PFSK-1 (cell line): ENCODE data around the gene TNFAIP1.

Experiments used
- FOXP2 ChIP-seq: optimal IDR thresholded peaks from 2 replicates; pipeline ENCODE3; 2011; ENCODE audit warnings: borderline replicate concordance, control low read depth, inconsistent platforms; ENCODE audit not compliant: insufficient read depth; ENCODE audit errors: extremely low read length, extremely low read depth
- POLR2AphosphoS5 ChIP-seq: IDR thresholded peaks from 2 replicates; pipeline ENCODE4 v1.6.1; 2012; ENCODE audit warnings: low read depth, mild to moderate bottlenecking, control low read depth, low read length, moderate library complexity
- REST ChIP-seq, 2 experiments: IDR thresholded peaks; 2 replicates each; pipeline versions ENCODE4 v1.6.1 to v1.8.0; 2011 to 2012; ENCODE audit warnings: low read depth in 2 of 2, low read length in 2 of 2, control low read depth in 1 of 2, inconsistent platforms in 1 of 2, mild to moderate bottlenecking in 1 of 2, moderate library complexity in 1 of 2; ENCODE audit not compliant: insufficient read depth in 1 of 2
- SIN3A ChIP-seq: IDR thresholded peaks from 2 replicates; pipeline ENCODE4 v1.6.1; 2012; ENCODE audit warnings: mild to moderate bottlenecking, low read length, moderate library complexity, borderline replicate concordance; ENCODE audit not compliant: insufficient read depth
- TAF1 ChIP-seq: IDR thresholded peaks from 2 replicates; pipeline ENCODE4 v1.6.1; 2012; ENCODE audit warnings: low read length, control low read depth, borderline replicate concordance; ENCODE audit not compliant: insufficient read depth

Gene TNFAIP1

GRCh38 chr17:28388106-28388505, 52.5 kb downstream of the TNFAIP1 start:
- TF ChIP-seq TAF1: no peak
- TF ChIP-seq REST (IDR thresholded peaks at IDR 0.05; ENCODE audit: insufficient read depth in 1 of 2, low read depth in 2 of 2, low read length in 2 of 2): no peak
- no peak for TF ChIP-seq FOXP2
- no peak for TF ChIP-seq POLR2AphosphoS5
- no peak for TF ChIP-seq SIN3A

DNA sequence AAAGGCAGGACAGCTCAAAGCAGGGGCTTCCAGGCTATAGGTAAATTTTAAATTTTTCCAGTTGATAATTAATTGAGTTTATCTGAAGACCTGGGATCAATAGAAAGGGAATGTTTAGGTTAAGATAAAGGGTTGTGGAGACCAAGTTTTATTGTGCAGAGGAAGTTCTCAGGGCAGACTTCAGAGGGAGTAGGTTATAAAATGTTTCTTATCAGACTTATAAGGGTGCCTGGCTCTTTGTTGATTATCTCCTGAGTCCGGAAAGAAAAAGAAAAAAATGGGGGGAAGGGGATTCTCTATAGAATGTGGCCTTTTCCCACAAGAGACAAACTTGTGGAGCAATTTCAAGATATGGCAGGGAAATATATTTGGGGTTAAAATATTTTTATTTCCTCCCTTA, 54.6 kb downstream of the TNFAIP1 start:
- TF ChIP-seq FOXP2 (no peak), SIN3A (no peak), REST (IDR thresholded peaks at IDR 0.05; ENCODE audit: insufficient read depth in 1 of 2, low read depth in 2 of 2, low read length in 2 of 2) (no peak), TAF1 (no peak), POLR2AphosphoS5 (no peak)

DNA sequence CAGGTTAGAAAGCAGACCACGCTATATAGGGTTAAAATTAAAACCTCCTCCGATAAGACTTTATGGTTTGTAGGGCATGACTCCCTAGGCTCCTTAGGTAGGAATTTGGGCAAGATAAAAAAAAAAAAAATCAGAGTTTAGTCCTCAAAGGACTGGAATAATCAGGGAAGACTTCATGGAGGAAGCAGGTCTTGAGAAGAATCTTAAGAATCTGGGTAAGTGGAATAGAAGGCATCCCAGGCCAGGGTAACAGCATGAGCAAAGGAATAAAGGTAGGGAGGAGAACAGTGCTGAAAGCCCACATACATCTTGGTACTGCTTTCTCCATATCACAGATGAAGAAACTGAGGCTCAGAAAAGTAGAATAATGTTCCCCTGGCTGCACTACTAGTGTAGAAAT, 55.0 kb downstream of the TNFAIP1 start:
- no peak for TF ChIP-seq TAF1
- no peak for TF ChIP-seq POLR2AphosphoS5
- no peak for TF ChIP-seq REST (IDR thresholded peaks at IDR 0.05; ENCODE audit: insufficient read depth in 1 of 2, low read depth in 2 of 2, low read length in 2 of 2)
- TF ChIP-seq FOXP2: no peak
- TF ChIP-seq SIN3A: no peak

- TF ChIP-seq POLR2AphosphoS5: no peak
- TF ChIP-seq SIN3A: no peak
- TF ChIP-seq TAF1: no peak
- no peak for TF ChIP-seq REST (IDR thresholded peaks at IDR 0.05; ENCODE audit: insufficient read depth in 1 of 2, low read depth in 2 of 2, low read length in 2 of 2)
- no peak for TF ChIP-seq FOXP2
Measured at GRCh38 chr17:28390984-28391383, 55.4 kb downstream of the TNFAIP1 start.

DNA sequence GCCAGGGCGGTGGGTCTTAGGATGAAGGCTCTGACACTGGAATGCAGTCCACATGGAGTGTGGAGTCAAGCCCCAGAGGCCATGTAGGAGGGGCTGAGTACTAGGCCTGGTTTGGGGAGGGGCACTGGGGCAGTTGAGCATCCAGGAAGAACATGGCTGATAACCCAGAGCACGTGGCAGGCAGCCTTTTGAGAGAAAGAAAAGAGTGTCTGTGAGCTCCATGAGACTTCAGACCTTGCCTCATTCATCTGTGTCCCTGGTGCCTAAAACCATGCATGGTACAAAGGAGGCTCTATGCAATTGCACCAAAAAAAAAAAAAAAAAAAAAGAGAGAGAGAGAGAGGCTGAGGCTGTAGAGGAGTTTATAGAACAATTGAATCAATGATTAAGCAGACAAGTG, 55.8 kb downstream of the TNFAIP1 start:
- no peak for TF ChIP-seq TAF1
